ENCODE results near the gene DIPK1C.

Gene DIPK1C

DNA sequence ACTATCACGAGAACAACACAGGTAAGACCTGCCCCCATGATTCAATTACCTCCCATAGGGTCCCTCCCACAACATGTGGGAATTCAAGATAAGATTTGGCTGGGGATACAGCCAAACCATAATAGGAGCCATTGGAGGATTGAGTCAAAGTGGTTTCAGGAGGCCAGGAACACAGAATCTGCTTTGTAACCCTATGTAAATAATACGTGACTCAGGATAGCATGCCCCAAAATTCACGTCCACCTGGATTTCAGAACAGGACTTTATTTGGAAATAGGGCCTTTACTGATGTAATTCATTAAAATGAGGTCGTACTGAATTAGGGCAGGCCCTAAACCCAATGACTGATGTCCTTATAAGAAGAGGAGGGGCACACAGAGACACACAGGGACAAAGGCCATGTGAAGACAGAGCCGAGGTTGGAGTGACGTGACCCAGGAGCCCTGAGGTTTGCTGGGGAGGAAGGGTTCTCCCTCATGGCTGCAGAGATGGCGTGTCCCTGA, 23.1 kb upstream of the DIPK1C start:
- DNase-seq: no peak

DNA sequence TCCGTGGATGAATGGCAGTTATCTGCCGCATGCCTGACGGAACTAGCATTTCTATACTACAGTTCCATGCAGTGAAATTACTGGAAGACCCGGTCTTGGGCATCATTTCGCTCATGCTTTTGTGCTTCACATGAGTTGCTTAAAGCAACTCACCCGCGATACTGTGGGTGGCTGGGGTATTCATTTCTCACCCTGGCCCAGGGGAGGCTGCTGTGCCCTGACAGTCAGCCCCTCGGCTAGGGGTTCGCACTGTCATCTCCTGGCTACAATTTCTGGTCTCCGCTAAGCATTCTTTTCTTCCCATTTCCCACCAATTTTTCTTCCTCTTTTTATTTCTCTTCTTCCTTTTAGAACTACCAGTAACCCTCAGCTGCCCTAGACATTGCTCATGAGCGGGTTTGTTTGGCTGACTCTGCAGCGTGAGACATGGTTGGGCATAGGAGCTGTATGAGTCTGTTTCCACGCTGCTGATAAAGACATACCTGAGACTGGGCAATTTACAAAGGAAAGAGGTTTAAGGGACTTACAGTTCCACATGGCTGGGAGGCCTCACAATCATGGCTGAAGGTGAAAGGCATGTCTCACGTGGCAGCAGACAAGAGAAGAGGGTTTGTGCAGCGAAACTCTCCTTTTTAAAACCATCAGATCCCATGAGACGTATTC, 22.5 kb upstream of the DIPK1C start:
- DNase-seq: no peak

DNA sequence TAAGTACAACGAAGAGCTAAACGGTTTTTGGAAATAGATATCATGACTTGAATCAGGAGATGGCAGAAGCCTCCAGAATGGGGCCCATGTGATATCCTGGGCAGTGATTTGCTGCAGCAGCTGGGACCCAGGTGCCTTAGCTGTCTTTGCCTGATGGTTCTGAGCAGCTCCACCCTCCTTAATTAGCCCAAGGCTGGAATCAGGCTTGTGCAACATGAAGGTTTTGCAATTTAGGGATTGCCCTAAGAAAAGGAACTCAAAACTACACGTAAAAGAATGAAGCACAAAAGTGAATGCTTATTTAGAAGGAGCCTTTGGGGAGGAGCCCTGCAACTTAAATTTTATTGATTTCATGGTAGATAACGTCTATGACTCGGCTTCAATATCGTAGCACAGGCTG, 21.8 kb upstream of the DIPK1C start:
- DNase-seq: no peak

DNA sequence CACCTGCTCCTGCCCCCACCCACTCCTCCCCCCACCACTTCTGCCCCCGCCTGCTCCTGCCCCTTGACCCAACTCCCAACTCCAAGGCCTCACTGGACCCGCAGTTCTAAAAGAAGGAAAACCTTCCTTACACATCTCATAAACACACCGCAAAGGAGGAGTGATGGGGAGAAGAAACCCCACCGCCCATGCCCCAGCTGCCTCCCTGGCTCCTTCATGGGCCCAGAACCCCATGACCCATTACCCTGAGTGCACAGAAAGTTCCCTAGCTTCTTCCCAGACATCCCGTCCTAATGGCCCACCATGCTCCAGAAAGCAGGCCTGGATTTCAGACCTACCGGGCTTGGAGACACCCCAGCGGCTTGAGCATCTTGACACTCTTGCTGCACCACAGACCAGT, 21.2 kb upstream of the DIPK1C start:
- DNase-seq: no peak

DNA sequence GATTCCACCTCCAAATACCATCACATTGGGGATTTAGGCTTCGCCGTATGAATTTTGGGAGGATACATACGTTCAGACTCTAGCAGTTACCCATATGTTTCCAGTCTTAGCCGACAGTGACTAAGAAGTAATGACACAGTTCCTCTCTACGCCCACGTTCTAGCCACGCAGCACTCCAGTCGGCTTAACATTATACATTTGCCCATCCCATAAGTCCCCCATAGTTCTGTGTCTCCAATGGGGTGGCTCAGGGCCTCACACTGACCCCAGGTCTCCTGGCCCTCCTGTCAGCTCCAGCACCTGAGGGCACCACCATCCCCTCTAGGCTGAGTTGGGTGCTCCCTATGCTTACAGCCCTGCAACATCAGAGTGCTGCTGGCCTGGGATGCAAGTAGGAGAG, 20.7 kb upstream of the DIPK1C start:
- no peak for DNase-seq

DNA sequence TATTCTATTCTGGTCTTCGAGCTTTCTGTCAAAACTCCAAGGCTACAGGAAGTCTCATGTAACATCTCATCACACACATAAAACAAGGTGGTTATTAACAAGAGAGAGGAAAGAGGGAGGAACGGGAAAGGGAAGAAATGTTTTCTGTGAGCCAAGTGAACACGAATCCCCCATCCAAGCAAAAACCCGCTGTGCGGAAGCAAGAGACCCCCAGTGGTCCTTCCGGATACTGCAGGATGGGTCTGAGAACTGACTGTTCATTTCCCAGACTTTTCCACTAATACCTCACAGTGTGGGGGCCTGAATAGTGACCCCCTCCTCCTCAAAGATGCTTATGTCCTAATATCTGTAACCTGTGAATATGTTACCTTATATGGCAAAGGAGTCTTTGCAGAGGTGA, 19.0 kb upstream of the DIPK1C start:
- no peak for DNase-seq

DNA sequence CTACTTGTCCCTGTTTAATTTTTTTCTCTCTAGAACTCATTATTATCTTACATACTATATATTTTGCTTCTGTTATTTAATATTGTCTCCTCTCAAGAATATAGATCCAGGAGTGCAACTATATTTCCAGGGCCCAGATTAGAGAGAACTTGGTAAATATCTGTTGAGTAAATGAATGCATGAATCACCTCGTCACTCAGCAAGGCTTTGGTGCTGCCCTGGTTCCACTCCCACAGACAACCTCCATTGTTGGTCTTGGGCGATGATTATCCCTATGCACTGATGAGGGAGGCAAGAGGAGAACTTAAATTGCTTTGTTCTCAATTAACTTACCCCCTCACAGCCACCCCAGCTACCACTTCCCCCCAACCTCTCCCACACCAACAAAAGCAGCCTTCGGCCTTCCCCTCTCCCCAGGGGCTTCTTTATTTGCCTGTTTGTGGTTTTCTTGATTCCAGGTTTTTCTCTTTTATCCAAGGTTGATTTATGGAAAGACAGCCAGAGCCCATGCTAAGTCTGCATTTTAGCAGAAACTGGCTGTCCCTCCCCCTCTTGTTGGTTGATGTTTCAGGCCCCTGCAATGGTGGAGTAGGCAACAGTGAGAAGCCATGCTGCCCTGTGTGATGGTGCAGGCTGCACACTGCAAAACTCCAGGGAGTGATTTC, 17.0 kb upstream of the DIPK1C start:
- DNase-seq: no peak

DNA sequence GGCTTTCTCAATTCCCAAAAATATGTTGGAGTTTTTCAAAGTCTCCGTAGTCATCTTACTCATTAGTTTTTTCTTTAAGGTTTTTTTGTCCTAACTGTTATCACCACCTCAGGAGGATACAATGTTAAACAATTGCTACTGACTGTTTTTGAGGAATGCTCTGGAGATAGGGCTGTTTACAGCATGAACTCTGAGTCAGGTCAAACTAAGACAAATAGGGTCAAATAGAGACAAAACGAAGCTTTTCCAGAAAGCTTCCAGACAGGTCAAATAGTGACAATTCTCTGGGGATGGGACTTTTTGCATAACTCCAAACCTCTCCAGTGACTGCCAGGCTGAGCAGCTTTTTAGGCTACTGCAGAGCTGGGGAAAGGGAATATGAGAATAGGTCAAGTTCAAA, 15.2 kb upstream of the DIPK1C start:
- DNase-seq: no peak

DNA sequence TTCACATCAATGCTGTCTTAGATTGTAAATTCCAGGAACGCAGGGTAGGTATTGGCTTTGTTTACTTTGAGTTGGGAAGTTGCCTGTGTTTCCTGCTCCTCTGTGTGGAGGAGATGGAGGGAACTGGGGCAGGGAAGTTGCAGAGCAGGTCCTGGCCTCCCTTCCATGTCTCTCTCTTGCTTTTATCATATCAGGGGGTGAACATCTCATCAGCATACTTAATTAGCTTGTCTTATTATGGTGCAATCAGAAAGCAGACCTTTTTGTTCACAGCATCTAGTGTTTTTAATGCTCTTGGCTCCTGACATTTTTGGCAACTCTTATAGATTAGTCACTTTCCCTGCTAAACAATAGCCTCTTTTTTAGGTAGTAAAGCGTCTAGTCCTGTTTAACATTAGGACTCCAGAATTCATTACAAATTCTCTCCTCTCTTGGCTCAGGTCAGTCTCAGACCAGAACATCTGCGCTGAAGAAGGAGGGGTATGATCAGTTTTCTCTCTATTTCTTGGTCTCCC, 11.5 kb upstream of the DIPK1C start:
- DNase-seq: no peak

DNA sequence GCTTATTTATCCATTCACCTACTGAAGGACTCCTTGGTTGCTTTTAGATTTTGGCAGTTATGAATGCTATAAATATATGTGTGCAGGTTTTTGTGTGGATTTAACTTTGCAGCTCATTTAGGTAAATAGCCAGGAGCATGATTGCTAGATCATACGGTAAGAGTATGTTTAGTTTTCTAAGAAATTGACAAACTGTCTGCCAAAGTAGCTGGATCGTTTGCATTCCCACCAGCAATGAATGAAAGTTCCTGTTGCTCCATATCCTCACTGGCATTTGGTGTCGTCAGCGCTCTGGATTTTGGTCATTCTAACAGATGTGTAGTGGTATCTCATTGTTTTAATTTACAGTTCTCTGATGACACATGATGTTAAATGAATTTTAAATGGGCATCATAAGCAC, 8.7 kb upstream of the DIPK1C start:
- DNase-seq: no peak

DNA sequence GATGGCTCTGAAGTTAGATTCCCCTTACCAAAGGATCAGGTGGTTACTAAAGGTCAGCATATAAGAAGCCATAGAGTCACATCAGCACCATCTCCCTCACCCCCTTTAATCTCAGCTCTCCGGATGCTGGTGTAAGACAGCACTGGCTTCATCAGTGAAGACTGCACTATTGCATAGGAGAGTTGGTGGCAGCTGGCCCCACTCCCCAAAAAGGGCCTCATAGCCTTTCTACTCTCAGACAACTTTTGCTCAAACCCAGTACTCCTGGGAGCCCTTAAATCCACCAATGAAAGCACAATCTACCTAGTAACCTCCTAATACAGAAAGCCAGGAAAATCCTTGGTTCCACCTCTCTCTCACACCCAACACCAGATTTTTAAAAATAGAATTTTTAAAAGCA, 6.9 kb upstream of the DIPK1C start:
- DNase-seq: no peak

DNA sequence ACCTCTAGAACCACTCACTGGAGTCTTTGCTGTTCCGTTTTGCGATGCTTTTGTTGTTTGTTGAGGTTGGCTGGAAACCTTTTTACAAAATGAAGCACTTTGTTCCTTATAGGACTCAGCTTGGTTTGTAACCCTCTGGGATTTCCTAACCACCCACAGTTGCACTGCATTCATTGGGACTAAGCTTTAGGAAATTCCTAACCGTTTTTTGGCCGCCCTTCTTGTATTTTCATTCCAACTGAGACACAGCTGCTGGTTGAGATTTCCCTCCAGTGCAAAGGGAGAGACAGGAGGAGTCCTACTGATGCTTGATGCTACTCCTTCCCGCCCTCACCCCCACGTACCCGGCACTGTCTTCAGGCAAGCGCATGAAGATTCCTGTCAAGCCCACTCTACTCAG, 6.1 kb upstream of the DIPK1C start:
- no peak for DNase-seq

DNA sequence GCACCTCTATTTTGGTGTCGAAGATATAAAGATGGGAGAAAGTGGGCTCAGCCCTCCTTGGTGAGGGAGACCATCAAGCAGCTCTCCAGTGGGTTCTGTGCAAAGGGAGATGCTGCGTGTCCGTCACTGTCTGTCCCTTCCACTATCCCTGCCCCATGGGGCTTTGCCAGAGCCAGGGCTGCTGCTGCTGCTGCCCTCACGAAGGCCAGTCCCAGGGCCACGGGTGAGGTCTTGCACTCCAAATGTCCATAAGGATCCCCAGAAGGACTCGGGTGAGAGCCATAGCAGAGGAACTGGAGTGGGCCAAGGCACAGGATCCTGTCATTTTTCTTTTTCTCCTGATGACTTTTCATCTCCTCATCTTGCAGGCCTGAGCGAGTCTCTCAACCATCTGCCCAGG, 3.7 kb upstream of the DIPK1C start:
- DNase-seq: no peak

DNA sequence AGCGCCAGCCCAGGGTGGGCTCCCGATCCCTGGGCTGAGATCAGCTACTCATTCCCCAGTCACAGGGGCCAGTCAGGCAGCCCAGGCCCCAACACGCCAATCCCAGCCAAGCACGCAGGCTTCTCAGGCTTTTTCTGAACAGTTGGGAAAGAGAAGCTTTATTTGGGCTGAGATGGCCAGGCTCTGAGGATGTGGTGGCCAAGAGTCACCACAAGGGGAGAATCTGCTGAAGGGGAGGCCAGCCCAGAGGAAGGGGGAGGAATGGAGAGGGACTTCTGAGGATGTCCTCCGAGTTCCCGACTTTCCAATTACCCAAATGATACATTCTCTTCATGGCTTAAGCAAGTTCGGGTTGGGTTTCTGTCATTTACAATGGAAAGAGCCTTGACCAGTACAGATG, 2.8 kb upstream of the DIPK1C start:
- DNase-seq: no peak

DNA sequence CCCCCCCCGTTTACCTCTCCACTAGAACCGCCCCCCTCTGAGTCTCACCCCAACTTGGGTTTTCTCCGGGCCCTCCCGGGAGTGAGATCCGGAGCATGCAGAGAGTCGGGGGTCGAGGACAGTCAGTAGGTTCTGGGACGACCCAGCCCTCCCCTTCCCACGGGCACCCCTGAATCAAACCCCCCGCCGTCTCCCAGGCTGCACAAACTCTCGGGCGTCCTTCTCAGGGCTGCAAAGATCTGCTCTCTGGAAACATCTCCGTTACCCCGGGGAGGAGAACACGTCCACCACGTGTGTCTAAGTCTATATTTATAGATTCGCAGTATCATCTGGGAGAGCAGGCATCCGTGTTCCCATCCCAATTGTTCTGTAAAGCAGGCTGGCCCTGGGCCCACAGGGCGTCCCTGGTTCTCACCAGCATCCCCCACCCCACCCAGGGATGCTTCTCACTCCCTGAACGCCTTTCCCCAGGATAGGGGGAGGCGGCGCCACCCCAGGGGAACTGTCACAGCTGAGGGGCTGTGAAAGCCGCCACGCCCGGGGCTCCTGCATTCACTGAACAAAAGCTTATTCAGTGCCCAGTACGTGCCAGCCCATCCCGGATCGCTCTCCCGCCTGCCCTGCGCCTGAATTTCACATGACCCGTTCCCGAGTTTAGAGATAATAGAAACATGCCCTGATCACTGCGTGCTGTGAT, 765 bp upstream of the DIPK1C start:
- DNase-seq: no peak

DNA sequence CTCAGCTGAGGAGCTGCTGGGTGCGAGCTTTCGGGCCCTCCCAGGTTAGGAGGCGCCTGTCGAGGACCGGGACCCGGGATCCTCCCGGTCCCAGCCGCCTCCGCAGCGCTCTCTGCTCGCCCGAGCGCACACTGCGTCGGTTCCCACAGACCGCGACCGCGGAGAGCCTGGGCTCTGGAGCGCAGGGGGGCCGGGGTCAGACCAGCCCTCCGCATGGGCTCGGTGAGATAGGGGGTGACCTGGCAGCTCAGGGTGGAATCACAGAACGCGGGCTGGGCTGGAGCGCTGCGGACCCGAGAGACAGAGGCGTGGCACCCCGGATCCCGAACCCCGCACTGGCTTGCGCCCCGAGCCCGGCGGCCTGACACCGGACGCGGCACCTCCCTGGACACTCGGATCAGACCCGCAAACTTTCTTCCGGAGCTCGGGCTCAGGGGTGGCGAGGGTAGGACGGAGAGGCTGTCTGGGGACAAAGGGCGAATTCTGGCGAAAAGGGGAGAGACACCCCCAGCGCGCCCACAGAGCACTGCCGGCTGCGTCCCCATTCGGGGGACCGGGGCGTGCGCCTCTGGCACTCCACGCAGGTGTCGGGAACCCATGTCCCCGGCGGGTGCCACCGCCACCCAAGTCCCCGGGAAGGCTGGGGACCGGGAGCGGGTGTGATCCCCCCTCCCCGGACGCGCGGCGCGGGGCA, 612 bp downstream of the DIPK1C start:
- no peak for DNase-seq

DNA sequence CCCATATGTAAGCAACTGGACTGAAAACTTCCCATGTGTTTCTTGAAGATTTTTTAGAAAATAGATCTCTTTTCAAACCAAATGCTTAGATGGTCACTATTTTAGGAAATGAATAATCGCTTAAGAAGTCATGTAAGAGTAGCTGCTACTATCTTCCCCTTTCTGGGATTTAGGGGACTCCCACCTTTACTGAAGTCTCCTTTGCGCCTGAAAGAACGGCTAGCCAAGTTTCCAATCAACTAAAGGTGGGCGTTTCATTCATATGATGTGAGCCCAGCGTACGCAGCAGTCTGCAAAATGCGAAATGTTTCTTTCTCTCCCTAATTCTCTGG, 1.1 kb downstream of the DIPK1C start:
- DNase-seq: no peak

DNA sequence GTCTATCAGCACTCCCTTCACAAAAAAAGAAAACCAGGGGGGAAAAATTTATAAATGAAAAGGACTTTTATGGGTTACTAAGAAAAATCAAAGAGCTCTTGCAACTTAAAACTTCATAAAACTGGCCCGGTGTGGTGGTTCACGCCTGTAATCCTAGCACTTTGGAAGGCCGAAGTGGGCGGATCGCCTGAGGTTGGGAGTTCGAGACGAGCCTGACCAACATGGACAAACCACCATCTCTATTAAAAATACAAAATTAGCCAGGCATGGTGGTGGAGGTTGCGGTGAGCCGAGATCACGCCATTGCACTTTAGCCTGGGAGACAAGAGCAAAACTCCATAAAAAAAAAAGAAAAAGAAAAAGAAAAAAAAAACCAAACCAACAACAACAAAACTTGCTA, 1.7 kb downstream of the DIPK1C start:
- no peak for DNase-seq

DNA sequence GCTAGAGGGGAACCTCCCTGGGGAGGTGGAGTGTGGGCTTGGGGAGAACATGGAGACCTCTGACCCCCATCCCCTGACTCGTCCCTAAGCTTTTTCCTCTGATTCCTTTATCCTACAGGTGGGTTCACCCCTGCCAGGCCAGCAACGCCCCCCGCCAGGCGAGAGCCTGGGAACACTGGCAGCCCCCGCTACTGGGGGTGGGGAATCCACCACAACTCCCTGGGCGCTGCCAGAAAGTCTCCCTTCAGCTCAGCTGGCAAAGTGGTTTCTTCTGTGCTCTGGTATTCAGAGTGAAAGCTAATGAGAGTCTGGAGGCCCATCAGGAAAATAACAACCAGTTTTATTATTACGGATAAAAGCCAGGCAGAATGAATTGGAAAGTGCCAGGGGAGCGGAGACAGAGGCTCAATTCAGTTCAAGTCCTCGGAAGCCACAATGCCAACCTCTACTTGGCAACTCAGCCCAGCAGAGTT, 2.8 kb downstream of the DIPK1C start:
- DNase-seq: no peak

DNA sequence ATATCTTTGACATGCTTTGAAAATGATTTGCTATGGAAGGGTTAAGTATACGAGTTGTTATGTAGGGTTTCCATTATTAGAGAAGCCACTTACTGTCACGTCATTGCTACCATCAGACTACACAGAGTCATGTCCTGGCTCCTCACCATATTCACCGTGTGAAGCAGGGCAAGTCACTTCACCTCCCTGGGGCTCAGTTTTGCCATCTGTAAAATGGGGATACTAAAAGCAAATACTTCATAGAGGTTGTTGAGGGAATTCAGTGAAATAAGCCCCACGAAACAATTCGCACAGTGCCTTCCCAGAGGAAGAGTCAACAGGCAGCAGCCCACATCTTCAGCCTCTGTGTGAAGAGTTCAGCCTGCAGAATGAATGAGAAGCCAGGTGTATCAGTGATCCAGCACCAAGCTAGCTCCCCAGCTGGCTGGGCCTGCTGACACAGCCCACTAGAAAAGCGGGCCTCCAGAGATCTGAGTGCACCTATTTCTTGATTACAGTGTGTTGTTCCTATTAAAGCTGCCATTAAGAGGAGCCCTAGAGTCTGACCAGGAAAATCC, 3.4 kb downstream of the DIPK1C start:
- no peak for DNase-seq

DNA sequence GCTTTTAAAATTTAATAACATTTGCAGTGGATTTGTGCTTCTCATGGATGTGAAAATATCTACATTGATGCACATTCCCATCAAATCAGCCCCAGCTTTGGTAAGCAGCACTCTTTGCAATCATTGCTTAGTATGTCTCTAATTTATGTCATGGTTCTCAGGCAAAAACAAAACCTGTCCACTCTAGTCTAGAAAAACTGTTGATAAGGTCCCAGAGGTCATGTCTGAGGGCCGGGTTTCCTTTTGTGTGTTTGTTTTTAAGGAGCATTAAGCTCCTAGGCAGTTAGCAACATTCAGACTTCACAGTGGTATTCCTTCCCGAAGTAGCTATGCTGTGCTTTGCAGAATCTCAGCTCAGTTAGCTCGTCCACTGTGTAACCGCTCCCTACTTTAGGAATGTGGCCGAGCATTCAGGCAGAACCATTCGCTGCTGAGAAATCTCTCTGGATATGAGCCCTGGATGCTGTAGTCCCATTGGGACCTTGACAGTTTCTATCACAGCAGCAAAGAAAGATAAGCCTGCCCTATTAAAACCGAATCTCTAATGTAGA, 4.0 kb downstream of the DIPK1C start:
- no peak for DNase-seq

DNA sequence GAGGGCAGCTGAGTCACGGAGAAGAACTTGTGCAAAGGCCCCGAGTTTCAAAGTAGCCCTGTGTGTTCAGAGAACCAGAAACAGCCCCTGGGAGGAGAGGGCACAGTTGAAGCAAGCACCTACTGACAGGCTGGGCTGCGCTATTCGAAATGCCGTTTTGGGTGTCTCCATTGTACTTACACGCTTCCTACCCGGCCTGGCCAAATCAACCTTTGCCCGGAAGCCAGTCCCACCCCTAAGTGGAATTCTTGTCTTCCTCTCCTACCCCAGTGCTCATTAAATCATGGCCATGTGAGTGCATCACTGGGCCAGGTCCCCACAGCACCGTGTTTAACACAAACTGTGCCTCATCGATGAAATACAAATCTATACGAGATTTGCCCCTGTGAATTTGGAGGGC, 6.0 kb downstream of the DIPK1C start:
- DNase-seq: no peak

DNA sequence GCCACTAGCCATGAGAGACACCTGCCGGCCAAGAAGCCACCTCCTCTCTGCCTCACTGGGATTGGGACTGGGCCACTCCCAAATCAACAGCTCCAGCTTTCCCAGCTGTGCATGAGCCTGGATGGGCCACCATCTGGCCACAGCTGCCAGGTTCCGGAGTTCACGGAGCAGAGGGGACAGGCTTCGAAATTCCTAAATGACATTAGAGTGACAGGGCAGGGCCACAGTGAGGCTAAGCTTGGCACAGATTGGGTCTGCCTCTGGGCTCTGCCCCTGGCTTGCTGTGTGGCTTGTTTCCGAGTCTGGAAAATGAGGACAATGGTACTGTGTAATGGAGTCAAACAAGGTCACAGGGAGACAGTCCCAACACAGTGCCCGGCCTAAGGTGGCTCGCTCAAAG, 6.5 kb downstream of the DIPK1C start:
- no peak for DNase-seq
